Neural cell (in vitro differentiated cells): ENCODE results near the gene KSR2.

ENCODE experiments used
- EZH2 ChIP-seq: fragments of 200-600, 300-800 bp; shearing (Covaris generic), sonication (generic); IDR thresholded peaks from 2 replicates; pipeline ENCODE4 v1.6.1; 2014; ENCODE audit warnings: antibody characterized with exemption, low read length, borderline replicate concordance, mild to moderate bottlenecking; ENCODE audit not compliant: insufficient read depth, poor library complexity, severe bottlenecking
- POLR2AphosphoS5 ChIP-seq: IDR thresholded peaks from 2 replicates; pipeline ENCODE4 v1.6.1; 2012
- TAF1 ChIP-seq: IDR thresholded peaks from 2 replicates; pipeline ENCODE4 v1.6.1; 2012; ENCODE audit warnings: low read depth
- TF ChIP-seq, protein P1 (sequence below): IDR thresholded peaks from 2 replicates; pipeline ENCODE4 v1.6.1; 2012; ENCODE audit warnings: borderline replicate concordance
- TF ChIP-seq, protein P2 (sequence below): fragments of 450-650 bp; IDR thresholded peaks from 2 replicates; pipeline ENCODE4 v1.5.1; 2014; ENCODE audit warnings: antibody characterized with exemption, mild to moderate bottlenecking, moderate library complexity; ENCODE audit not compliant: poor library complexity, severe bottlenecking

- TF ChIP-seq, protein P1, sequence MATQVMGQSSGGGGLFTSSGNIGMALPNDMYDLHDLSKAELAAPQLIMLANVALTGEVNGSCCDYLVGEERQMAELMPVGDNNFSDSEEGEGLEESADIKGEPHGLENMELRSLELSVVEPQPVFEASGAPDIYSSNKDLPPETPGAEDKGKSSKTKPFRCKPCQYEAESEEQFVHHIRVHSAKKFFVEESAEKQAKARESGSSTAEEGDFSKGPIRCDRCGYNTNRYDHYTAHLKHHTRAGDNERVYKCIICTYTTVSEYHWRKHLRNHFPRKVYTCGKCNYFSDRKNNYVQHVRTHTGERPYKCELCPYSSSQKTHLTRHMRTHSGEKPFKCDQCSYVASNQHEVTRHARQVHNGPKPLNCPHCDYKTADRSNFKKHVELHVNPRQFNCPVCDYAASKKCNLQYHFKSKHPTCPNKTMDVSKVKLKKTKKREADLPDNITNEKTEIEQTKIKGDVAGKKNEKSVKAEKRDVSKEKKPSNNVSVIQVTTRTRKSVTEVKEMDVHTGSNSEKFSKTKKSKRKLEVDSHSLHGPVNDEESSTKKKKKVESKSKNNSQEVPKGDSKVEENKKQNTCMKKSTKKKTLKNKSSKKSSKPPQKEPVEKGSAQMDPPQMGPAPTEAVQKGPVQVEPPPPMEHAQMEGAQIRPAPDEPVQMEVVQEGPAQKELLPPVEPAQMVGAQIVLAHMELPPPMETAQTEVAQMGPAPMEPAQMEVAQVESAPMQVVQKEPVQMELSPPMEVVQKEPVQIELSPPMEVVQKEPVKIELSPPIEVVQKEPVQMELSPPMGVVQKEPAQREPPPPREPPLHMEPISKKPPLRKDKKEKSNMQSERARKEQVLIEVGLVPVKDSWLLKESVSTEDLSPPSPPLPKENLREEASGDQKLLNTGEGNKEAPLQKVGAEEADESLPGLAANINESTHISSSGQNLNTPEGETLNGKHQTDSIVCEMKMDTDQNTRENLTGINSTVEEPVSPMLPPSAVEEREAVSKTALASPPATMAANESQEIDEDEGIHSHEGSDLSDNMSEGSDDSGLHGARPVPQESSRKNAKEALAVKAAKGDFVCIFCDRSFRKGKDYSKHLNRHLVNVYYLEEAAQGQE, result no peak
- TF ChIP-seq POLR2AphosphoS5, result no peak
- TF ChIP-seq, protein P2, sequence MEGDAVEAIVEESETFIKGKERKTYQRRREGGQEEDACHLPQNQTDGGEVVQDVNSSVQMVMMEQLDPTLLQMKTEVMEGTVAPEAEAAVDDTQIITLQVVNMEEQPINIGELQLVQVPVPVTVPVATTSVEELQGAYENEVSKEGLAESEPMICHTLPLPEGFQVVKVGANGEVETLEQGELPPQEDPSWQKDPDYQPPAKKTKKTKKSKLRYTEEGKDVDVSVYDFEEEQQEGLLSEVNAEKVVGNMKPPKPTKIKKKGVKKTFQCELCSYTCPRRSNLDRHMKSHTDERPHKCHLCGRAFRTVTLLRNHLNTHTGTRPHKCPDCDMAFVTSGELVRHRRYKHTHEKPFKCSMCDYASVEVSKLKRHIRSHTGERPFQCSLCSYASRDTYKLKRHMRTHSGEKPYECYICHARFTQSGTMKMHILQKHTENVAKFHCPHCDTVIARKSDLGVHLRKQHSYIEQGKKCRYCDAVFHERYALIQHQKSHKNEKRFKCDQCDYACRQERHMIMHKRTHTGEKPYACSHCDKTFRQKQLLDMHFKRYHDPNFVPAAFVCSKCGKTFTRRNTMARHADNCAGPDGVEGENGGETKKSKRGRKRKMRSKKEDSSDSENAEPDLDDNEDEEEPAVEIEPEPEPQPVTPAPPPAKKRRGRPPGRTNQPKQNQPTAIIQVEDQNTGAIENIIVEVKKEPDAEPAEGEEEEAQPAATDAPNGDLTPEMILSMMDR, result no peak
- TF ChIP-seq EZH2, result no peak
- no peak for TF ChIP-seq TAF1
Measured at GRCh38 chr12:118011961-118012360, 43.2 kb upstream of the KSR2 start.
